Fibroblast of skin of abdomen (primary cell): ENCODE results near the gene APOBEC3H. TPM values are rescaled to one million over a fixed set of nuclear protein-coding genes. Genes with fewer than 3 reads are reported as not detected.
"Not testable (repeated sequence)": the region's sequence is repeated elsewhere in the genome, so short reads cannot be mapped to it uniquely, and the experiment has no call there.

Source experiments
- DNase-seq: peaks from one replicate; pipeline ENCODE4 v3.0.0-alpha.2; 2013
- polyA plus RNA-seq, 2 experiments: library from polyadenylated mRNA; unstranded; fragments of 120-200 nt; gene quantifications; one replicate each; pipeline ENCODE4 v1.2.1, GENCODE V29; 2013; ENCODE audit not compliant: insufficient read length in 2 of 2

APOBEC3H gene
- polyA plus RNA-seq (2013, experiment 1 of 2; ENCODE audit: insufficient read length), result not detected
- not detected for polyA plus RNA-seq (2013, experiment 2 of 2; ENCODE audit: insufficient read length)

DNA sequence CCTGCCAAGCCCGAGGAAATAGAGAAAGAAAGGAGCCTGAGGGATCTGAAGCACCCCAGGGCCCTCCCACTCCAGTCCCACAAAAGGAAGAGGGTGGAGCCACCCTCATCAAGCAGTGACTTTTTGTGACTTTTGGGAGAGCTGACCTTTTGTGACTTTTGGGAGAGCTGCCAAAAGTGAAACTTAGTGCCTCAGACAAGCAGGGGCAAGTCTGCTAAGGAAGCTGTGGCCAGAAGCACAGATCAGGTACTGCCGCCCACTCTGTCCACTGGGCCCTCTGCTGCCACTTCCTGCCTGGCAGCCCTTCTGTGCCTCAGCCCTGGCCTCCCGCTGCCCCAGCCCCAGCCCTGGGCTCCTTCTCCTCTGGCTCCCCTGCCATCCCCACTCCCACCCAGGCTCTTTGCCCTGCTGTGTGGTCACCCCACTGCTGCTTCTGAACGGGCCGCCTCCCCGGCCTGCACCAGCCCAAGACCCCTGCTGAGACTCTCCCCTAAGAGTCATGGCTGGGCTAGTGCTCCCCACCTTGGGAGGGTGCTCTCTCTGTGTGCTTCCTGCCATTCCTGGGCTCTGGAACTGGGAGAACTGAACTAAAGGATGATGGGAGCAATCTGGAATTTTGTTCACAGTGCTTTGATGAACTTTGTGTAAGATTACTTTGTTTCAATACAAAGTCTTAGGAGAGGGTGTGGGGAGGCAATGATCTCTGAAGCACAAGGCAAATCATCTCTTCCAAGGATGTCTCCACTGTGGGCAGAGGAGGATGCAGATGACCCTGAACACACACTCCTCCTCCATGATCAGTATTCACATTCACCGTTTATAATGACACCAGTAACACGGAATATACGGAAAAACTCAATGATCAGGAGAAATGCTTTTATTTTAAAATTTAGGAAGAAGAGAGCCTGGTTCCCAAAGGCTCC, at the start of gene APOBEC3H:
Gene APOBEC3H (plus strand): TSS at position 147 of the 923 bp plus-strand sequence. CDS start 3,035 bp downstream, outside the sequence.
- DNase-seq, result no peak

DNA sequence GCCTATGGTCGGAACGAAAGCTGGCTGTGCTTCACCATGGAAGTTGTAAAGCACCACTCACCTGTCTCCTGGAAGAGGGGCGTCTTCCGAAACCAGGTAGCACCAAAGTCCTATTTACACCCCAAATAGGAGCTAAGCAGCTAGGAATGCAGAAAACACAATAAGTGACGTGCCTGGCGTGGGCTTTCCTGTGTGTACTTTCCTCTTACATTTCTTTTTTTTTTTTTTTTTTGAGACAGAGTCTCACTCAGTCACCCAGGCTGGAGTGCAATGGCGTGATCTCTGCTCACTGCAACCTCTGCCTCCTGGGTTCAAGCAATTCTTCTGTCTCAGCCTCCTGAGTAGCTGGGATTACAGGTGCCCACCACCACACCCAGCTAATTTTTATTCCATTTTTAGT, 47.6 kb upstream of the APOBEC3H start:
- not testable (repeated sequence) for DNase-seq

DNA sequence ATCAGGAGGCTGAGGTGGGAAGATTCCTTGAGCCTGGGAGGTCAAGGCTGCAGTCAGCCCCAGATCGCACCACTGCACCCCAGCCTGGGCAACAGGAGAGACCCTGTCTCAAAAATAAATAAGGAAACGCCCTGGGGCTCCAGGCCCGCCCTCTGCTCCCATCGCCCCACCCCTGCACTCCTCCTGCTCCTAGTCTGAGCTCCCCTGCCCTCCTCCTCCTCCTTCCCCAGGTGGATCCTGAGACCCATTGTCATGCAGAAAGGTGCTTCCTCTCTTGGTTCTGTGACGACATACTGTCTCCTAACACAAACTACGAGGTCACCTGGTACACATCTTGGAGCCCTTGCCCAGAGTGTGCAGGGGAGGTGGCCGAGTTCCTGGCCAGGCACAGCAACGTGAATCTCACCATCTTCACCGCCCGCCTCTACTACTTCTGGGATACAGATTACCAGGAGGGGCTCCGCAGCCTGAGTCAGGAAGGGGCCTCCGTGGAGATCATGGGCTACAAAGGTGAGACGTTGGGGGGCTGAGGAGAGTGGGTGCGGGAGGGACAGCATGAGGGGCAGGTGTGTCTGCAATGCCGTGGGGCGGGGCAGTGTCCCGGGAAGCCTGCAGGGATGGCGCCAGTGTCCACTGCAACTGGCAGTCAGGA, 45.1 kb upstream of the APOBEC3H start:
- not testable (repeated sequence) for DNase-seq

DNA sequence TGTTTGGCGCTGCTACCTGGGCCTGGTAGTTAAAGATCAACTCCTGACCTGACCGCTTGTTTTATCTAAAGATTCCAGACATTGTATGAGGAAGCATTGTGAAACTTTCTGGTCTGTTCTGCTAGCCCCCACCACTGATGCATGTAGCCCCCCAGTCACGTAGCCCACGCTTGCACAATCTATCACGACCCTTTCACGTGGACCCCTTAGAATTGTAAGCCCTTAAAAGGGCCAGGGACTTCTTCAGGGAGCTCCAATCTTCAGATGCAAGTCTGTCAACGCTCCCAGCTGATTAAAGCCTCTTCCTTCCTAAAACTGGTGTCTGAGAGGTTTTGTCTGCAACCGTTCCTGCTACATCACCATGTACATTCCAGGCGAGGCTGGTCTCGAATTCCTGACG, 41.4 kb upstream of the APOBEC3H start:
- no peak for DNase-seq

DNA sequence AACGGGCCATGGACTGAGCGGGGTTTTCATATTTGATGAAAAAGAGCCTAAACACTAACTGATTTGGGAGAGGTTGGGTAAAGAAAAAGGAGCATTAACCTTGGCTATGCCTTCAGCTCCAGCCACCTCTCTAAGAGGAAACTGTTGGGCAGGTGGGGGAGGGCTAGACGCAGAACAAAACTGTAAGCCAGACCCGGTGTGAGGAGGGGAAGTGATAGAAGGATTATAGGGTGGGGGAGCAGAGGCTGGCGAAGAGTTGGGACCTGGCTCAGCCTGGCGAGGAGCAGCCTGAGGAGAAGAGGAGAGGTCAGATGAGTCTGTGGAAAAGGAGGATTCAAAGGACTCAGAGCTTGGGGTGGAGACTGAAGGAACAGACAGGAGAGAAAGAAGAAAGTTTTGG, 35.8 kb upstream of the APOBEC3H start:
- DNase-seq, result not testable (repeated sequence)

DNA sequence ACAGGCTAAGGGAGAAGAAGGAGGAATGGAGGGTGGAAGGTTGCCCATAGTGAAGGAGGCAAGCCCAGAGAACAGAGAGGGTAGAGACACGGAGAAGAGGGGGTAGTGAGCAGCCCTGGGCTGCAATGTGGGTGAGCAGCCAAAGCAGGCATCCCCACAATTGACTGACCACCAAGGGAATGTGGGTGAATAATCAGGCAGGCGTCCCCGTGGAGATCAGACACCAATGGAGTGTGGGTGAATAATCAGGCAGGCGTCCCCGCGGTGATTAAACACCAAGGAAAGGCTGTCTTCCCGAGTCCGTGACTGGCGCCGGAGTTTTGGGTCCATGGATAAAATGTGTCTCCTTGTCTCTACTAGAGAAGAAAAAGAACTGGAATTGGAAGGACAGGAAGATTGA, 35.1 kb upstream of the APOBEC3H start:
- DNase-seq, result peak; percentile 17

DNA sequence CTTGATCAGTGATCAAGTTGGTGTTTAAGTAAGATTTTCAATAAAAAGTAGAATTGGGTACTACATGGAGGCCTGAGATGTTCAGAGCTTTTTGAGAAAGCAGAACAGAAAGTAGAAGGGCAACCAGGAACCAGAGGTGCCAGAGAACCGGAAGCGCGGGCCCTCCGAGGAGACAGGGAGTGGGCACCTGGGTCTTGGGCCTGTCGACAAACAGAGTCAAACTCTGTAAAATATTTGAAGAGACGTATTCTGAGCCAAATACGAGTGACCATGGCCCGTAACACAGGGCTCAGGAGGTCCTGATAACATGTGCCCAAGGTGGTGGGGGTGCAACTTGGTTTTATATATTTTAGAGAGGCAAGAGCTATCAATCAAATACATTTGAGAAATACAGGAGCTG, 33.1 kb upstream of the APOBEC3H start:
- not testable (repeated sequence) for DNase-seq

DNA sequence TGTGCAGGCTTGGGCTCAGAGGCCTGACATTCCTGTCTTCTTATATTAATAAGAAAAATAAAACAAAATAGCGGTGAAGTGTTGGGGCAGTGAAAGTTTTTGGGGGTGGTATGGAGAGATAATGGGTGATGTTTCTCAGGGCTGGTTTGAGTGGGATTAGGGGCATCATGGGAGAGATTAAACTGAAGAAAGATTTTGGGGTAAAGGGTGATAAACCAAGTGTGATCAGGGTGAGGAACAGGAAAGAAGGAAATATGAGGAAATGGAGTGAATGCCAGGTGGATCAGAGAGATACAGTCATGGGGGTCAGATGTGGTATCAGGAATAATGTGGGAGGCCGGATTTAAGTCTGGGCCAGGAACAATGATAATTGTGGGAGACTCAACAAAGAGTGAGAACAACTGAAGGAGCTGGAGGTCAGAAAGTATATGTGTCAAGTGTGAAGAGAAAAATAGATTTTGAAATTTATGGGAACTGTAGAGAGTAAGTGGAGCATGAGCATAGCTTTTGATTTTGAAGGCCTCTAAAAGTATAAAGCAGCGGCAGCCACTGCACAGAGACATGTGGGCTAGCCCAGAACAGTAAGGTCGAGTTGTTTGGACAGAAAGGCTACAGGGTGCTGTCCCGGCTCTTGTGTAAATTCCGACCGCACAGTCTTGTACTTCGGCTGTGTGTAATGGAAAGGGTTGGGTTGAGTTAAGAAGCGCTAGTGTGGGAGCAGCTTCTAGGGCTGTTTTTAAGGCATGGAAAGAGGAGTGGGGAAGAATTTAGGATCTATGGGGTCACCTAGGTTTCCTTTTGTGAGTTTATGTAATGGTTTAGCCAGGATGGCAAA, 30.4 kb upstream of the APOBEC3H start:
- not testable (repeated sequence) for DNase-seq

DNA sequence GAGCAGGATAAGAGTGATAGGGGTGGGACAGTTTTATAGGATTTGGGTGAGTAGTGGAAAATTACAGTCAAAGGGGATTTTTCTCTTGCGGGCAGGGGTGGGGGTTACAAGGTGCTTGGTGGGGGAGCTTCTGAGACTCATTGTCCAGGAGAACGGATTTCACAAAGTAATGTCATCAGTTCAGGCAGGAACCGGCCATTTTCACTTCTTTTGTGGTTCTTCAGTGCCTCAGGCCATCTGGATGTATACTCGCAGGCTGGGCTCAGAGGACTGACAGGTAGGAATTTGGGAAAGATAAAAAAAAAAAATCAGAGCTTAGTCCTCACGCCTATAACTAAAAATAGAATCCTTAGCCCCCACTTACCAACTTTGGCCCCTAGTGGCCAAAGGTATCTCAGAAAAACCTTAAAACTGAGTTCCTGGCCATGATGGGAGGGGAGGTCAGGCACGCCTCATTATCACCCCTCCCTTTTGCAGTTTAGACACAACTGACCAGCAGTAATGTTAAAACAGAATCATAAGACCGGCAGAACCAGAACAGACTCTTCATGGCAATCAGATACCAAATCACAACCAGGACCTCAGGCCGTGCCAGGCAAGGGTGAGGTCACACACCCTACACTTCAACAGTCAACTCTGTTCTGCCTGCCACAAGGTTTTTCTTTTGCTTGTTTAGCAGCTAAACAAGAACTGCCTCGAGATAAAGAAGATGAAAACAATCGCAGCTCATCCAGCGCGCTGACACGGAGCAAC, 28.8 kb upstream of the APOBEC3H start:
- no peak for DNase-seq

DNA sequence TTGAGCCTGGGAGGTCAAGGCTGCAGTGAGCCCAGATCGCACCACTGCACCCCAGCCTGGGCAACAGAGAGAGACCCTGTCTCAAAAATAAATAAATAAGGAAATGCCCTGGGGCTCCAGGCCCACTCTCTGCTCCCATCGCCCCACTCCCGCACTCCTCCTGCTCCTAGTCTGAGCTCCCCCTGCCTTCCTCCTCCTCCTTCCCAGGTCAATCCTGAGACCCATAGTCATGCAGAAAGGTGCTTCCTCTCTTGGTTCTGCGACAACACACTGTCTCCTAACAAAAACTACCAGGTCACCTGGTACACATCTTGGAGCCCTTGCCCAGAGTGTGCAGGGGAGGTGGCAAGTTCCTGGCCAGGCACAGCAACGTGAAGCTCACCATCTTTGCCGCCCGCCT, 26.9 kb upstream of the APOBEC3H start:
- no peak for DNase-seq

DNA sequence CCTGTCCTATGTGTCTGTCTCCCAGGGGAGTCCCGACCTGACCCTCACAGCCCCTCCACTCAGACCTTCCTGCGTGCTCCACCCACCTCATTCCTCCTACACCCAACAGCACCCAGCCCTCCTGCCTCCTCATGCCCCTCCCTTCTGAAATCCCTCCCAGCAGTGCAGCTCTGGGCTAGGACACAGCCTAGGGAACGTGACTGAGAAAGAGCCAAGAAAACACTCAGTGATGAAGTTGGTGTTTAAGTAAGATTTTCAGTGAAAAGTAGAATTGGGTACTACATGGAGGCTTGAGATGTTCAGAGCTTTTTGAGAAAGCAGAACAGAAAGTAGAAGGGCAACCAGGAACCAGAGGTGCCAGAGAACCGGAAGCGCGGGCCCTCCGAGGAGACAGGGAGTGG, 24.5 kb upstream of the APOBEC3H start:
- DNase-seq, result not testable (repeated sequence)

DNA sequence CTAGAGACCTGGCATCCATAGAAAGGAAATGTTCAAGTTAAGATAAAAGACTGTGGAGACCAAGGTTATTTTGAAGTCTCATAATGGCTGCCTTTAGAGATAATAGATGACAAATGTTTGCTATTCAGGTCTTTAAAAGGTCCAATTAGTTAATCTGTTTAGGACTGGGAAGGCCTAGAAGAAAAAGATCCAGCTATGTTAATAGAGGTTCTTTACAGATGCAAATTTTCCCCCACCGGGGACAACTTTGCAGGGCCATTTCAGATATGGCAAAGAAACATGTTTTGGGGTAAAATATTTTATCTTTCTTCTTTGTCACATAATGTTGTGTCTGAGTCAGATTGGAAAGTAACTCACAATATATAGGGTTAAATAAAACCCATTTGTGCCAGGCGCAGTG, 23.1 kb upstream of the APOBEC3H start:
- no peak for DNase-seq

DNA sequence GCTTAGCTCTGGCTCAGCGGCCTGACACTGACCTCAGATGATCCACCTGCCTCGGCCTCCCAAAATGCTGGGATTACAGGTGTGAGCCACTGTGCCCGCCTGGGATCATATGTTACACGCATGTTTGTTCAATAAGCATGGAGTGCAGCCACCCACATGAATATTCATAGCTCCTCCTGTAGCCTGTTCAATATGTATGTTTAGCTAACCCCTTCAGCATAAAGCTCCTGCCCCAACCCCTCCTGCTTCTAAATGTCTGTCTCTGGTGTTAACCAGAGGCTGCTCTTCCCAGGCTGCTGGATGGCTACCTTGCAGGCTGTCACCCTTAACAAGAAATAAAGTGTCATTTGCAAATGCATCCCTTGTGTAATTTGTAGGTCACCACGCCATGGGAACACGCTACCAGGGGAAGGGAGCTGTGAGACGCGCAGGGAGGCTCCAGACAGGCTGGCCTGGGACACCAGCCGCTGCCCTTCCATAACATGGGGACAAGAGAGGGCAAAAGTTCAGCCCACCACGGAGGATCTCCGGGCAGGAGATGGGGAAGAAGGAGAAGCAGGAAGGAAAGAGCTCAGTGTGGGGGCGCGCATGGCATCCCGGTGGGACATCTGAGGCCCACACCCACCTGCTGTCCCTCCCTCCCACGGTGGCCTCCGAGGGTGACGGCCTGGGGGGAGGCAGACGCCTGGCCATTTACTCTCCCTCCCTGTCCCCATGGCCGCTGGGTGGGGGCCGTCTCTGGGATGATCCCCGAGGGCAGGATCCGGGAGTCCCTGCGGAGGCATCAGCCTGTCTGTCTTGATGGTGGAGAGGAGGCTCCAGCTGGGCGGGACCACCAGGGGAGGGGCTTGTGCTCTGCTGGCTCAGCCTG, 20.7 kb upstream of the APOBEC3H start:
- not testable (repeated sequence) for DNase-seq

DNA sequence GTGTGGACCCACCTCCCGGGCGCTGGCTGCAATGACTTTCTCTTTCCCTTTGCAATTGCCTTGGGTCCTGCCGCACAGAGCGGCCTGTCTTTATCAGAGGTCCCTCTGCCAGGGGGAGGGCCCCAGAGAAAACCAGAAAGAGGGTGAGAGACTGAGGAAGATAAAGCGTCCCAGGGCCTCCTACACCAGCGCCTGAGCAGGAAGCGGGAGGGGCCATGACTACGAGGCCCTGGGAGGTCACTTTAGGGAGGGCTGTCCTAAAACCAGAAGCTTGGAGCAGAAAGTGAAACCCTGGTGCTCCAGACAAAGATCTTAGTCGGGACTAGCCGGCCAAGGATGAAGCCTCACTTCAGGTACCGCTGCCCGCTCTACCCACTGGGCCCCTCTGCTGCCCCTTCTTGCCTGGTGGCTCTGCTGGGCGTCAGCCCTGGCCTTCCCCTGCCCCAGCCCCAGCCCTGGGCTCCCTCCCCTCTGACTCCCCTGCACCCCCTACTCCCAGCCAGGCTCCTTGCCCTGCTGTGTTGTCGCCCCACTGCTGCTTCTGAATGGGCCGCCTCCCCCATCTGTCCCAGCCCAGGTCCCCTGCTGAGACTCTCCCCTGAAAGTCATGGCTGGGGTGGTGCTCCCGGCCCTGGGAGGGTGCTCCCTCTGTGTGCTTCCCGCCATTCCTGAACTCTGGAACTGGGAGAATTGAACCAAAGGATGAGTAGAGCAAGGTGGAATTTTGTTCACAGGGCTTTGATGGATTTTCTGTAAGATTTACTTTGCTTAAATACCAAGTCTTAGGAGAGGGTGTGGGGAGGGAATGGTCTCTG, 19.8 kb upstream of the APOBEC3H start, which contains the start of gene APOBEC3G:
Gene APOBEC3G (plus strand): TSS at position 250 of the 815 bp plus-strand sequence. CDS start 87 bp downstream, at position 337.
- DNase-seq, result peak; percentile 57

DNA sequence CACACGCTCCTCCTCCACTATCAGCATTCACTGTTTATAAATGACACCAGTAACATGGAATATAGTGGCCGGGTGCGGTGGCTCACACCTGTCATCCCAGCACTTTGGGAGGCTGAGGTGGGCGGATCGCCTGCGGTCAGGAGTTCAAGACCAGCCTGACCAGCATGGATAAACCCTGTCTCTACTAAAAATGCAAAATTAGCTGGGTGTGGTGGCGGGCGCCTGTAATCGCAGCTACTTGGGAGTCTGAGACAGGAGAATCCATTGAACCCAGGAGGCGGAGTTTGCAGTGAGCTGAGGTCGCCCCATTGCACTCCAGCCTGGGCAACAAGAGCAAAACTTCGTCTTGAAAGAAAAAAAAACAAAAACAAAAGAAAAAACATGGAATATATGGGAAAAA, 19.1 kb upstream of the APOBEC3H start:
- DNase-seq, result not testable (repeated sequence)

DNA sequence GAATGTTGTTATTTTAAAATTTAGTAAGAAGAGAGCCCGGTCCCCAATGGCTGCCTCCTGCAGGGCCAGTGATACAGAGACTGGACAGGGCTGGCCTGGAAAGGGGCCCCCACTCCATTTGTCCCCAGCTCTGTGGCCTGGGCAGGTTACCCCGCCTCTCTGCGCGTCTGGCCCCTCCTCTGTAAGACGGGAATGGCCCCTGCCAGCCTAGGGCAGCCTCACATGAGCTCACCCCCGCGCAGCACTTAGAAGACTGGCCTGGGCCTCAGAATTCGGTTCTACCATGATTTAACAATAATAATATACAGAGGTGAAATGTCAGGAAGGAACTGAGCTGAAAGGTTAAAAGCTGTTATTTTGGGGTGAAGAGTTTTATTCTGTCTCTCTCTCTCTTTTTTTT, 18.7 kb upstream of the APOBEC3H start:
- no peak for DNase-seq

DNA sequence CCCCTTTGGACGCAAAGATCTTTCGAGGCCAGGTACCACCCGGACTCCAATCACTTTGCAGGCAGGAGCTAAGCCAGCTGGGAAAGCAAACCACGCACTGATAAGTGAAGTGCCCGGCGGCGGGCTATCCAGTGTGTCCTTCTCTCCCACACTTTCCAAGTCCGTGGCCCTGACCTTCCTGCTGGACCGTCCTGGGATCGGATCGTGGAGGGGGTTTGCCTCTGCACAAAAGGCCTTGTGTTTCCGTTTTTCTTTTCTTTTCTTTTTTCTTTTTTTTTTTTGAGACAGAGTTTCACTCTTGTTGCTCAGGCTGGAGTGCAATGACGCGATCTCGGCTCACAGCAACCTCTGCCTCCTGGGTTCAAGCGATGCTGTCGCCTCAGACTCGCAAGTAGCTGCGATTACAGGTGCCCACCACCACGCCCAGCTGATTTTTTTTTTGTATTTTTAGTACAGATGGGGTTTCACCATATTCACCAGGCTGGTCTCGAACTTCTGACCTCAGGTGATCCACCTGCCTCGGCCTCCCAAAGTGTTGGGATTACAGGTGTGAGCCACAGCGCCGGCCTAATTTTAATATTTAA, 17.9 kb upstream of the APOBEC3H start:
- not testable (repeated sequence) for DNase-seq

DNA sequence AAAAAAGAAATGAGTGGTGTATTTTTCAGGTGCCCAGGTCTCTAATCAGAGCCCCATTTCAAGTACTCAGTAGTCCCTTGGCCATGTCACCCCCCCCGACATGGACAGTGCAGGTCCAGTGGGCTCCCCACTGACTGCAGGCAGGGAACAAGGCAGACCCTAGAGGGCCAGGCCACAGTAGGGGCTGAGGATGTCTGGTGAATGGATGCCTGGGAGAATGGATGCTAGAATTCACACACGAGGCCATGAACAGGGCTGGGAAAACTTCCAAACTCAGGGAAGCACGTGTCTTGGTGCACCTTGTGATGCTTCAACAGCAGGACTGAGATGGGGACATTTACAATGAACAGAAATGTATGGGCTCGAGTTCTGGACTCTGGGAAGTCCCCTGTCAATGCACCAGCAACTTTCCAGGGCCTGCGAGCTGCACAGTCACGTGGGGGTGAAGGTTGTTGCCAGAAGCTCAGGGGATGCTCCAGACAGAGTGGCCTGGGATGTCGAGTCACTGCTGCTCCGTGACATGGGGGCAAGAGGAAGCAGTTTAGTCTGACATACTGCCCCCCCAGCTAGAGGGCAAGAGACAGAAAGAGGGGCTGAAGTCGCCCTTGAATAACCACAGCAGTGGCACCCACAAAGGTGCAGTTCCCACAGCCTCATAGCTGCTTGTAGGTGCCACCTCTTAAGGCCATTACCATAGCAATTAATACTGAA, 16.8 kb upstream of the APOBEC3H start:
- no peak for DNase-seq

DNA sequence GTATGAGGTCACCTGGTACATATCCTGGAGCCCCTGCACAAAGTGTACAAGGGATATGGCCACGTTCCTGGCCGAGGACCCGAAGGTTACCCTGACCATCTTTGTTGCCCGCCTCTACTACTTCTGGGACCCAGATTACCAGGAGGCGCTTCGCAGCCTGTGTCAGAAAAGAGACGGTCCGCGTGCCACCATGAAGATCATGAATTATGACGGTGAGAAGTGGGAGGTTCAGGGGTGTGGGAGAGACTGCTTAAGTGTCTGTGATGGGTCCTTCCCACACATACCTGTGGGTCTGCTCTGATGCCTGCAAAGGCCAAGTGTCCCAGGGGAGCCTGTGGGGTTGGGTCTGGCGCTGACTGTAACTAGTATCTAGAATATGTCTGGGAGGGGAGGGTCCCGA, 16.0 kb upstream of the APOBEC3H start:
- no peak for DNase-seq
